ENCODE results near the gene PRF1.

GRCh38 chr10:70565556-70566514 is 36.7 kb downstream of the PRF1 start:
- TF ChIP-seq, protein P1, sequence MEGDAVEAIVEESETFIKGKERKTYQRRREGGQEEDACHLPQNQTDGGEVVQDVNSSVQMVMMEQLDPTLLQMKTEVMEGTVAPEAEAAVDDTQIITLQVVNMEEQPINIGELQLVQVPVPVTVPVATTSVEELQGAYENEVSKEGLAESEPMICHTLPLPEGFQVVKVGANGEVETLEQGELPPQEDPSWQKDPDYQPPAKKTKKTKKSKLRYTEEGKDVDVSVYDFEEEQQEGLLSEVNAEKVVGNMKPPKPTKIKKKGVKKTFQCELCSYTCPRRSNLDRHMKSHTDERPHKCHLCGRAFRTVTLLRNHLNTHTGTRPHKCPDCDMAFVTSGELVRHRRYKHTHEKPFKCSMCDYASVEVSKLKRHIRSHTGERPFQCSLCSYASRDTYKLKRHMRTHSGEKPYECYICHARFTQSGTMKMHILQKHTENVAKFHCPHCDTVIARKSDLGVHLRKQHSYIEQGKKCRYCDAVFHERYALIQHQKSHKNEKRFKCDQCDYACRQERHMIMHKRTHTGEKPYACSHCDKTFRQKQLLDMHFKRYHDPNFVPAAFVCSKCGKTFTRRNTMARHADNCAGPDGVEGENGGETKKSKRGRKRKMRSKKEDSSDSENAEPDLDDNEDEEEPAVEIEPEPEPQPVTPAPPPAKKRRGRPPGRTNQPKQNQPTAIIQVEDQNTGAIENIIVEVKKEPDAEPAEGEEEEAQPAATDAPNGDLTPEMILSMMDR (IDR thresholded peaks at IDR 0.05), result no peak
- no peak for TF ChIP-seq POLR2A (IDR thresholded peaks at IDR 0.05)

All from thyroid gland (tissue), 4 donors.